ENCODE data around the gene CLDN20. TPM values are rescaled to one million over a fixed set of nuclear protein-coding genes. Genes with fewer than 3 reads are reported as not detected.

CLDN20 gene
- total and polyA plus RNA-seq, 2 of the 8 experiments (the other 6 are each of a cell fraction or from before 2014, with no cell fraction given): not detected

DNA sequence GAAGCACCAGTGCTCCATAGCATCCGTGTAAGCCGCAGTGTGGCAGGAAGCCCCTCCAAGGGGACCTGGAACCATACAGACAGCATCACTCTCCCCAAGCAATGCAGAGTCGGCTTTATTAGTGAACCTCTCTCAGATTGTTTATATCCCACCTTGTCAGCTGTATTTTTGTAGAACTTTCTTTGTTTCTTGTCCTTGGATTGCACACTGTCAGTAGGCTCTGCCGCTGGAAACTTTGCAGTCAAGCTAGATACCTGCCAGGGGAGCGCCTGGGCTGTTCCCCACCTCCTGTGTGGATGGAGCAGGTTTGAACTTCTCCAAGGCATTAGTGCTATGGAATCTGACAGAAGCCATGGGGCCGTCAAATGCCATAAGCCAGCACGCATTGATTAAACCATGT lies 18.6 kb upstream of the CLDN20 start:
- H3K4me3 ChIP-seq (ENCODE audit: extremely low read depth in 1 of 4, insufficient read depth in 2 of 4, low read depth in 3 of 4, low read length in 4 of 4): no peak overlapping the region
- POLR2A ChIA-PET (ENCODE audit: partially characterized antibody): interaction anchor here (1.6 kb wide), 1 partner anchor 10 kb away, joined by 6 read pairs; no protein-coding TSS in a partner anchor
- no peak overlapping the region for H2BK20ac ChIP-seq (ENCODE audit: low read length)
- H3K79me2 ChIP-seq (ENCODE audit: control insufficient read depth in 1 of 2, insufficient read depth in 2 of 2, low read length in 2 of 2): no peaks in the 10 kb centered on the region
- no peak overlapping the region for H3K18ac ChIP-seq (ENCODE audit: extremely low read depth, low read length)
- CTCF ChIA-PET (ENCODE audit: partially characterized antibody): interaction anchor here (0.9 to 8.9 kb wide), 5 partner anchors 10 to 317 kb away, joined by 3 to 98 read pairs (median 48); no protein-coding TSS in a partner anchor
- H3K4ac ChIP-seq (replicated peaks; ENCODE audit: insufficient read length, low read depth, low read length): no peak overlapping the region
- peaks cover 2 to 41% (median 11%) of the 10 kb centered on the region in 4 experiments; a peak in 5 of 8 replicates for H3K36me3 ChIP-seq (ENCODE audit: control insufficient read depth in 2 of 4, insufficient read depth in 4 of 4, low read length in 3 of 4)
- 0 out of 7 replicates have a peak, but pooled peaks cover 0 to 3% (median 0%) of the 10 kb centered on the region in 4 experiments for H3K4me1 ChIP-seq (replicated peaks in 1 of 4; ENCODE audit: control insufficient read depth in 3 of 4, insufficient read depth in 4 of 4, low read length in 3 of 4)
- H3K79me1 ChIP-seq (ENCODE audit: low read depth, low read length): no peaks in the 10 kb centered on the region
- H3K9me3 ChIP-seq (ENCODE audit: insufficient read depth in 2 of 2, low read depth in 1 of 2, low read length in 1 of 2): no peaks in the 10 kb centered on the region; a peak in 1 of 4 replicates
- no peaks in the 10 kb centered on the region for H4K20me1 ChIP-seq (replicated peaks in 1 of 2; ENCODE audit: control insufficient read depth in 1 of 2, insufficient read depth in 2 of 2, low read length in 2 of 2)
- H2AK5ac ChIP-seq (ENCODE audit: low read depth, low read length): no peak overlapping the region
- no peak overlapping the region for H2BK120ac ChIP-seq (replicated peaks; ENCODE audit: low read depth, low read length)
- no peak overlapping the region for H3K56ac ChIP-seq (replicated peaks; ENCODE audit: insufficient read length, low read depth, low read length)
- H2AFZ ChIP-seq (ENCODE audit: low read length): no peak overlapping the region
- no peak overlapping the region for H2BK15ac ChIP-seq (ENCODE audit: low read length)
- DNase-seq (ENCODE audit: low read depth in 1 of 2, low spot score in 2 of 2) (no peak), FAIRE-seq (no peak)
- H3K4me2 ChIP-seq (ENCODE audit: insufficient read depth in 1 of 2, low read depth in 2 of 2, low read length in 2 of 2): no peak overlapping the region
- no peak overlapping the region for H4K5ac ChIP-seq (ENCODE audit: insufficient read length, low read depth, low read length)
- no peak overlapping the region for H3K23ac ChIP-seq (ENCODE audit: insufficient read length)
- H3K27me3 ChIP-seq (replicated peaks in 1 of 4; ENCODE audit: control insufficient read depth in 3 of 4, extremely low read depth in 1 of 4, insufficient read depth in 3 of 4, low read length in 3 of 4): no peaks in the 10 kb centered on the region
- H4K8ac ChIP-seq (ENCODE audit: extremely low read depth, insufficient read depth, low read length): no peak overlapping the region
- no peak overlapping the region for H4K91ac ChIP-seq (replicated peaks; ENCODE audit: insufficient read length, low read length)
- TF ChIP-seq CHD1 (IDR thresholded peaks at IDR 0.05; ENCODE audit: low read depth, low read length) (no peak), CBX5 (IDR thresholded peaks at IDR 0.05; ENCODE audit: low read depth, low read length) (no peak), RXRA (IDR thresholded peaks at IDR 0.05; ENCODE audit: insufficient read depth, low read depth, low read length) (no peak), NRF1 (IDR thresholded peaks at IDR 0.05; ENCODE audit: low read depth, low read length) (no peak), HDAC6 (IDR thresholded peaks at IDR 0.05; ENCODE audit: low read depth, low read length) (no peak), SIN3A (conservative IDR thresholded peaks at IDR 0.05 in 1 of 2, IDR thresholded peaks at IDR 0.05 in 1 of 2; ENCODE audit: low read depth in 1 of 2, low read length in 2 of 2) (no peak)
- TF ChIP-seq, protein P1, sequence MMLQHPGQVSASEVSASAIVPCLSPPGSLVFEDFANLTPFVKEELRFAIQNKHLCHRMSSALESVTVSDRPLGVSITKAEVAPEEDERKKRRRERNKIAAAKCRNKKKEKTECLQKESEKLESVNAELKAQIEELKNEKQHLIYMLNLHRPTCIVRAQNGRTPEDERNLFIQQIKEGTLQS (IDR thresholded peaks at IDR 0.05; ENCODE audit: insufficient read depth, low read depth, low read length): no peak
- no peak overlapping the region for H3K14ac ChIP-seq (ENCODE audit: insufficient read length)
- H2BK12ac ChIP-seq (ENCODE audit: low read depth, low read length): no peak overlapping the region
- WGBS, 2 experiments (ENCODE audit: extremely low coverage in 1 of 2, insufficient coverage in 1 of 2, insufficient read length in 1 of 2, insufficient replicate concordance in 2 of 2, low coverage in 1 of 2, low lambda C conversion rate in 2 of 2, missing lambda C conversion rate in 1 of 2): 94% methylated on average over 7 of the region's 7 CpGs; no CpG with 5 or more reads in 1 of the 2 experiments
- no peak overlapping the region for H3K9ac ChIP-seq (replicated peaks in 1 of 4; ENCODE audit: extremely low read depth in 1 of 4, low read depth in 3 of 4, low read length in 3 of 4)
- H3K23me2 ChIP-seq (ENCODE audit: low read depth, low read length): no peaks in the 10 kb centered on the region
- no peak overlapping the region for H2BK5ac ChIP-seq (ENCODE audit: low read depth, low read length)
- no peak overlapping the region for H3K27ac ChIP-seq (ENCODE audit: low read depth, low read length)

All from H1 (cell line).